ENCODE measurements around the gene NR1I3. TPM values are rescaled to one million over a fixed set of nuclear protein-coding genes. Genes with fewer than 3 reads are reported as not detected.

NR1I3 gene
- total RNA-seq, 4 donors from 2014 or later = not detected

DNA sequence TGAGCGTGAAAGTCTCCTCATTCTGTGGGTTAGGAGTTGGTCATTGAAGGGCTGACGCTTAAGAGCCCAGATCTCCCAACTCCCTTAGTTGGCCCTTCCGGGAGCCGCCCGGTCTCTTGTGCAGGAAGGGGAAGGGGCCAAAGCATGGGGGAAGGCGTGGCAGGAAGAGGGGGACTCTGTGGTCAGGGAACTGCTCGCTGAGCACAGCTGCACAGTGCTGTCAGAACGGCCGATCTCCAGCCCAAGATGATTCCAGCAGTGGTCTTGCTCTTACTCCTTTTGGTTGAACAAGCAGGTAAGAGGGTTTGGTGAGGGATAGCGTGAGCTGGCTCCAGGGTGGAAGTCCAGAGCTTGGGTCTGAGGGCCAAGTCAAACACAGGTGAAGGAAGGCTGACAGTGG, 22.9 kb downstream of the NR1I3 start, which contains the start of gene FCER1G:
FCER1G (plus strand) TSS at position 220 of the 400 bp plus-strand sequence; CDS start at position 247, 27 bp downstream.
- Histone ChIP-seq H3K27ac (peak within 1 kb of the TSS in 3 of 4 donors; percentile 5 to 88 (median 83)), H3K9me3 (no peaks in the 10 kb centered on the region), H3K27me3 (no peaks in the 10 kb centered on the region), H3K36me3 (peaks cover 0 to 55% (median 25%) of the 10 kb centered on the region in 3 donors), H3K4me3 (peak within 1 kb of the TSS in 3 of 4 donors; percentile 8 to 44 (median 9)), H3K4me1 (peaks cover 0 to 13% (median 6%) of the 10 kb centered on the region in 4 donors)
- DNase-seq (ENCODE audit: low spot score in 2 of 2) = peak in 1 of 2 donors; percentile 53
- TF ChIP-seq POLR2A (IDR thresholded peaks at IDR 0.05) = peak; percentile 9 to 36
- TF ChIP-seq, protein P1, sequence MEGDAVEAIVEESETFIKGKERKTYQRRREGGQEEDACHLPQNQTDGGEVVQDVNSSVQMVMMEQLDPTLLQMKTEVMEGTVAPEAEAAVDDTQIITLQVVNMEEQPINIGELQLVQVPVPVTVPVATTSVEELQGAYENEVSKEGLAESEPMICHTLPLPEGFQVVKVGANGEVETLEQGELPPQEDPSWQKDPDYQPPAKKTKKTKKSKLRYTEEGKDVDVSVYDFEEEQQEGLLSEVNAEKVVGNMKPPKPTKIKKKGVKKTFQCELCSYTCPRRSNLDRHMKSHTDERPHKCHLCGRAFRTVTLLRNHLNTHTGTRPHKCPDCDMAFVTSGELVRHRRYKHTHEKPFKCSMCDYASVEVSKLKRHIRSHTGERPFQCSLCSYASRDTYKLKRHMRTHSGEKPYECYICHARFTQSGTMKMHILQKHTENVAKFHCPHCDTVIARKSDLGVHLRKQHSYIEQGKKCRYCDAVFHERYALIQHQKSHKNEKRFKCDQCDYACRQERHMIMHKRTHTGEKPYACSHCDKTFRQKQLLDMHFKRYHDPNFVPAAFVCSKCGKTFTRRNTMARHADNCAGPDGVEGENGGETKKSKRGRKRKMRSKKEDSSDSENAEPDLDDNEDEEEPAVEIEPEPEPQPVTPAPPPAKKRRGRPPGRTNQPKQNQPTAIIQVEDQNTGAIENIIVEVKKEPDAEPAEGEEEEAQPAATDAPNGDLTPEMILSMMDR (IDR thresholded peaks at IDR 0.05) = no peak
- peak in 1 of 2 donors; percentile 60 for TF ChIP-seq EP300 (IDR thresholded peaks at IDR 0.05)
- WGBS, 2 donors = 73 to 82% methylated on average over 10 of the region's 10 CpGs

DNA sequence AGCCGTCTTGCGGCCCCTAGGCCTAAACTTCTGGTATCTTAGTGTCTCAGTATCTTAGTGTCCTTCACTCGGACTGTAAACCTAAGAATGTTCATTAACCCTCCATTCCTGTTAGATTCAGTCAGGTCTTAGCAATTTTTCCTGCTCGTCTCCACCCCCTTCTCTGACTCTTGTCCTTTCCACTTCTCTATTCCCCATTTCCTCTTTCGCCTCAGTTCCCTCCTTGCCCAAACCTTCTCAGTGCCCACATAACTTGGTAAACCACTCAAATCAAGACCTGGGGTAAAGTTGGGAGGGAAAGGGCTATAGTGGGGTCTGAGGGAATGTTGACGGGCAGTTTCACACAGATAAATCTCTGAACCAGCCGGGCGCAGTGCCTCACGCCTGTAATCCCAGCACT, 23.6 kb downstream of the NR1I3 start:
- Histone ChIP-seq H3K27me3 (no peaks in the 10 kb centered on the region), H3K4me3 (peak overlapping the region in 1 of 4 donors; percentile 44), H3K9me3 (no peaks in the 10 kb centered on the region), H3K27ac (peak overlapping the region in 2 of 4 donors; percentile 40 to 88), H3K4me1 (peaks cover 0 to 18% (median 7%) of the 10 kb centered on the region in 4 donors), H3K36me3 (peaks cover 0 to 60% (median 25%) of the 10 kb centered on the region in 3 donors)
- 80 to 85% methylated on average over 9 of the region's 9 CpGs for WGBS, 2 donors
- DNase-seq (ENCODE audit: low spot score in 2 of 2) = no peak
- TF ChIP-seq, protein P1 (IDR thresholded peaks at IDR 0.05) = no peak
- TF ChIP-seq EP300 (IDR thresholded peaks at IDR 0.05) (peak in 1 of 2 donors; percentile 16), POLR2A (IDR thresholded peaks at IDR 0.05) (no peak)

DNA sequence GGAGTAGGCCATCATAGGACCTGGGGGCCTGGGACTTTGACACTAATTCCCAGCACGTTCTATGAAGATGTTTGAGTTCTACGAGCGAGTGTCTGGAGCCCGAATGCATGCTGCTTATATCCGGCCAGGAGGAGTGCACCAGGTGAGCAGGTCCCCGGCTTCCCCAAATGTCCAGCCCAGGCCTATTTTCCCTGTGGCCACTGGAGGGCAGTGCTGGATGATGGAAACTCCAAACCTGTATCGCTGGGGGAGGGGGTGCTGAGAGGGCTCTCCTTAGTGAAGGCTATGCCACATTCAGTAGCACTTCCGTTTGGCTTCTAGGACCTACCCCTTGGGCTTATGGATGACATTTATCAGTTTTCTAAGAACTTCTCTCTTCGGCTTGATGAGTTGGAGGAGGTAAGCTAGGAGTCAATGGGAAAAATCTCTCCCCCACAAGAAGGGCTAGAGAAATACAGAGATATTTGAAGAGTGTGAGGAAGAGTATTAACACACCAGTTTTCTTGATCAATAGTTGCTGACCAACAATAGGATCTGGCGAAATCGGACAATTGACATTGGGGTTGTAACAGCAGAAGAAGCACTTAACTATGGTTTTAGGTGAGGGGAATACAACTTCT, 28.1 kb downstream of the NR1I3 start:
- Histone ChIP-seq H3K4me3 (no peak overlapping the region), H3K4me1 (peaks cover 0 to 35% (median 0%) of the 10 kb centered on the region in 4 donors), H3K27me3 (no peaks in the 10 kb centered on the region), H3K27ac (peak overlapping the region in 2 of 4 donors; percentile 37 to 54), H3K36me3 (peaks cover 0 to 97% (median 25%) of the 10 kb centered on the region in 3 donors), H3K9me3 (no peaks in the 10 kb centered on the region)
- DNase-seq (ENCODE audit: low spot score in 2 of 2) = peak in 1 of 2 donors; percentile 72
- TF ChIP-seq EP300 (IDR thresholded peaks at IDR 0.05) (peak in 1 of 2 donors; percentile 9), POLR2A (IDR thresholded peaks at IDR 0.05) (no peak)
- TF ChIP-seq, protein P1 (IDR thresholded peaks at IDR 0.05) = peak; percentile 83 to 87 (median 85)
- WGBS, 2 donors = 33 to 37% methylated on average over 11 of the region's 11 CpGs

DNA sequence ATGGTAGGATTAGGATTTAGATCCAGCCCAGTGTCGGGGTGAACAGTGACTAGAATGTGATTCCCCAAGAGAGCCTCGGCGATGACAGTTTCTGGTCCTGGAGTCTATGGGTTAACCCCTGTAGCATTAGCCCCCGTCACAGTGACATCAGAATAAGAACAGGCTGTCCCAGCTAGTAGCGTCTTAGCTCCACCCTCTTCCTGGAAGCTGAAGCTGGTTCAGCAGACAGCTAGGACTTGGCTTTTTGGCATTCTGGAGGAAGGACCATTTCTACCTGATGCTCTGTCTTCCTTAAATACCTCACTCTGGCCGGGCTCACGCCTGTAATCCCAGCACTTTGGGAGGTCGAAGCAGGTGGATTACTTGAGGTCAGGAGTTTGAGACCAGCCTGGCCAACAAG, 30.8 kb downstream of the NR1I3 start:
- Histone ChIP-seq H3K4me3 (no peak overlapping the region), H3K9me3 (no peaks in the 10 kb centered on the region), H3K4me1 (peaks cover 0 to 58% (median 13%) of the 10 kb centered on the region in 4 donors), H3K27ac (peak overlapping the region in 3 of 4 donors; percentile 71 to 97 (median 73)), H3K36me3 (peaks cover 0 to 84% (median 13%) of the 10 kb centered on the region in 3 donors), H3K27me3 (no peaks in the 10 kb centered on the region)
- no peak for DNase-seq (ENCODE audit: low spot score in 2 of 2)
- WGBS, 2 donors = 68 to 70% methylated on average over 8 of the region's 8 CpGs
- TF ChIP-seq EP300 (IDR thresholded peaks at IDR 0.05) (peak; percentile 69 to 77), POLR2A (IDR thresholded peaks at IDR 0.05) (no peak)

DNA sequence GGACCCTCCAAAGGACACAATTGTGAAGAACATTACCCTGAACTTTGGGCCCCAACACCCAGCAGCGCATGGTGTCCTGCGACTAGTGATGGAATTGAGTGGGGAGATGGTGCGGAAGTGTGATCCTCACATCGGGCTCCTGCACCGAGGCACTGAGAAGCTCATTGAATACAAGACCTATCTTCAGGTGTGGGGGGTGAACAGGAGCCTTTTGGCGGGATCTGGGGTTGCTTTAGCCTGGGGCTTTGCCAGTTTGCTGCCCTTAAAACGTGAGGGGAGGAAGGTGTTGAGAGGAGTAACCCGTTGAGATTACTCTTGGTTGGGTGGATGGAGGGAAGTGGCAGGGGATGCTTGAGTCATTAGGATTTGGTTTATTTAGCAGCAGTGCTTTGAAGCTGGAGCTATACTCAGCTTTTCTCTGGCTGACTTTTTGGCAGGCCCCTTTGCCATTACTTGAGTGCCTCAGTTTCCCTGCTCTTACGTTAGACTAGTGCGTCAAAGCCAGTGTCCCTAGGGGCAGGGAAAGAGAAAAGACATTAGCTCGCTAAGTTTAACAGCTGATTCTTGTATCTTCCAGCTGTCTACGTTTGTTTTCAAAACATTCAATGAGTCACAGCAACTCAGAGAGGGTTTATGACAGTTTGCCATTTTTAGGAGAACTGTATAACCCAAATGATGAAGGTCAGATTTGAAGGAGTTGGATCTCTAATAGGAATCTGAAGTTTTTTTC, 31.4 kb downstream of the NR1I3 start:
- Histone ChIP-seq H3K4me1 (peaks cover 0 to 60% (median 16%) of the 10 kb centered on the region in 4 donors), H3K27me3 (no peaks in the 10 kb centered on the region), H3K36me3 (peaks cover 0 to 78% (median 8%) of the 10 kb centered on the region in 3 donors), H3K4me3 (no peak overlapping the region), H3K27ac (peak overlapping the region in 3 of 4 donors; percentile 71 to 97 (median 73)), H3K9me3 (no peaks in the 10 kb centered on the region)
- 73 to 76% methylated on average over 12 of the region's 12 CpGs for WGBS, 2 donors
- no peak for TF ChIP-seq POLR2A (IDR thresholded peaks at IDR 0.05)
- TF ChIP-seq, protein P1 (IDR thresholded peaks at IDR 0.05) = no peak
- no peak for TF ChIP-seq EP300 (IDR thresholded peaks at IDR 0.05)
- no peak for DNase-seq (ENCODE audit: low spot score in 2 of 2)

Measured in tibial nerve (tissue), 4 donors.